Cardiac atrium fibroblast (primary cell): Measurements from ENCODE around the gene LSG1. TPM values are rescaled to one million over a fixed set of nuclear protein-coding genes. Genes with fewer than 3 reads are reported as not detected.

ENCODE experiments used
- total RNA-seq: library from RNA; depleted of rRNA; stranded (reverse); fragments of >200 nt; gene quantifications from 2 replicates; pipeline ENCODE4 v1.2.3, GENCODE V29; 2015

LSG1 gene
- 15.5 and 27.1 TPM in 2 replicates for total RNA-seq

GRCh38 chr3:194671900-194672808, at the start of gene LSG1:
TSS of gene LSG1 (minus strand) at chr3:194672191. CDS start at chr3:194672162, 29 bp downstream.

DNA sequence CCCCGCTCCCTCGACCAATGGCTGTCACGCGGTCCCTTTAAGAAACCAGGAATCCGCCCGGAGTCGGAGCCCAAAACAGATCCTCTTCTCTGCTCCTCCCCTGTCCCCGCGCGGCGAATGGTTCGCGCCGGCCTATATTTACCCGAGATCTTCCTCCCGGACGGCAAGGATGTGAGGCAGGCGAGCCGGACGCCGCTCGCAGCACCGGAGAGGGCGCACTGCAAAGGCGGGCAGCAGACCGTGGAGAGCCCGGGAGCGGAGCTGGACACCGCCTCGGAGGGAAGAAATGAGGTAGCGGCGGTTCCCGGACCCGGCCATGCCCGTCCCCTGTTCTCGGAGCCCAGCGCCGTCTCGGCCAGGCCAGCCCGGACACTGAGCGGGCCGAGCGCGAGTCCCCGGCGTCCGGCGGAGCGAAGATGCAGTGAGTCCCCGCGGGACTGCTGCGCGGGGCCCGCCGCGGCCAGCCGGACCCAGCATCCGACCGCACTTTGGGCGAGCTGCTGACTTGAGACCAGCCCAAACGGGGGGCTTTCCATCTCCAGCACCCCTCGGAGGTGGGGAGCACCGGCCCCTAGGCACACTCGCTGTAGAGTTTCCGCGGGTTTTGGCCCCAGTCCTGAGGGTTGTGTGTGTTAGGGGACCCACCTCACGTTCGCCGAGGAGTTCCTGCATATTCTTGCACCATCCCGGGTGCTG, 13.9 kb upstream of the LSG1 start, which contains the start of gene FAM43A:
Gene FAM43A, plus strand, starts transcription at position 166 of the 696 bp plus-strand sequence. CDS start 944 bp downstream, outside the sequence.

GRCh38 chr3:194633349-194634004, 38.5 kb downstream of the LSG1 start, which contains the start of gene TMEM44:
TSS of gene TMEM44 (minus strand) at chr3:194633419. CDS start at chr3:194633215, 204 bp downstream.

Other genes starting within 250 kb of the LSG1 start
- 581 and 1,215 TPM in 2 replicates for gene ATP13A3, start 185.2 kb downstream of the LSG1 start, total RNA-seq
- 41.1 and 42.8 TPM in 2 replicates for gene TMEM44, start 38.8 kb downstream of the LSG1 start, total RNA-seq
- 52.8 and 68.4 TPM in 2 replicates for gene FAM43A, start 13.7 kb upstream of the LSG1 start, total RNA-seq